Epithelial cell of prostate (primary cell): Measurements from ENCODE around the gene ICE2.
"Not testable (repeated sequence)": the region's sequence is repeated elsewhere in the genome, so short reads cannot be mapped to it uniquely, and the experiment has no call there.

Experiments
- DNase-seq: peaks from one replicate; pipeline ENCODE4 v3.0.0-alpha.2; 2011; ENCODE audit warnings: low read depth, low spot score
- H3K27ac ChIP-seq: fragments of 450-650 bp; 2 replicates; pipeline ENCODE4 v1.5.1; 2017; ENCODE audit warnings: mild to moderate bottlenecking

ICE2 gene

GRCh38 chr15:60412807-60413206, 66.1 kb downstream of the ICE2 start:
- H3K27ac ChIP-seq, result peak overlapping the region; percentile 72
- not testable (repeated sequence) for DNase-seq

- DNase-seq, result no peak
- H3K27ac ChIP-seq, result no peak overlapping the region
Observed at GRCh38 chr15:60411774-60412425, 67.0 kb downstream of the ICE2 start.

DNA sequence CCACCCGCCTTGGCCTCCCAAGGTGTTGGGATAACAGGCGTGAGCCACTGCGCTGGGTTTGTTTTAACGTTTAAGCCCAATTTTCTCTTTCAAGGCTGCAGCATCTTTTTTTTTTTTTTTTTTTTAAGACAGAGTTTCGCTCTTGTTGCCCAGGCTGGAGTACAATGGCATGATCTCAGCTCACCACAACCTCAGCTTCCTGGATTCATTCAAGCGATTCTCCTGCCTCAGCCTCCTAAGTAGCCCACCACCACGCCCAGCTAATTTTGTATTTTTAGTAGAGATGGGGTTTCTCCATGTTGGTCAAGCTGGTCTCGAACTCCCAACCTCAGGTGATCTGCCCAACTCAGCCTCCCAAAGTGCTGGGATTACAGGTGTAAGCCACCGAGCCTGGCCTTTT, 68.6 kb downstream of the ICE2 start:
- H3K27ac ChIP-seq, result peak overlapping the region; percentile 100
- DNase-seq, result not testable (repeated sequence)

DNA sequence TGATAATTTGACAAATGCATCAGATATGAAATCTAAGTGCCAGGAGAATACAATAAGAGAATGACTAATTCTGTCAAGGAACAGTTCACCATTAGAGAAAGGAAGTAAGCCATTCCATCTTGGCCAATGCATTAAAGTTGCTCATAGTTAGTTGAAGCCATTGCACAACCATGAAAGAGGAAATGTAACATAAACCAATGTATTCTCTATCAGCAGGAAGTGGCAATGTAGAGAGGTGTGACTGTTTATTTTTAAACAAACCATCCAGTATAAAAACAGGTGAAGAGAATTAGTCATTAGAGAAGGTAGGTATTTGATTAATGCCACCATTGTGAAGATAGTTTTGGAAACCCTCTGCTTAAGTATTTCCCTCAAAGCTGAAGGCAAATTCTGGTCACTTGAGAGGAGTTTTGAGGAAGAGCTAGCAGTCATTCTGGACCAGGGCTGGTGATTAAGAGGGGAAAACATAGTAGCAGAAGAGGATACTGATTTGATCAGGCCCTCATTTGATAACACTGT, 70.4 kb downstream of the ICE2 start:
- peak overlapping the region; percentile 100 for H3K27ac ChIP-seq
- peak; percentile 97 for DNase-seq

- no peak for DNase-seq
- peak overlapping the region; percentile 100 for H3K27ac ChIP-seq
Observed at GRCh38 chr15:60407415-60407805, 71.5 kb downstream of the ICE2 start.

- peak overlapping the region; percentile 100 for H3K27ac ChIP-seq
Observed at GRCh38 chr15:60406513-60407414, 72.2 kb downstream of the ICE2 start.

GRCh38 chr15:60405399-60405798, 73.5 kb downstream of the ICE2 start:
- H3K27ac ChIP-seq, result peak overlapping the region; percentile 100
- DNase-seq, result no peak

More at GRCh38 chr15:60406513-60407414, 72.2 kb downstream of the ICE2 start:
- no peak for DNase-seq

DNA sequence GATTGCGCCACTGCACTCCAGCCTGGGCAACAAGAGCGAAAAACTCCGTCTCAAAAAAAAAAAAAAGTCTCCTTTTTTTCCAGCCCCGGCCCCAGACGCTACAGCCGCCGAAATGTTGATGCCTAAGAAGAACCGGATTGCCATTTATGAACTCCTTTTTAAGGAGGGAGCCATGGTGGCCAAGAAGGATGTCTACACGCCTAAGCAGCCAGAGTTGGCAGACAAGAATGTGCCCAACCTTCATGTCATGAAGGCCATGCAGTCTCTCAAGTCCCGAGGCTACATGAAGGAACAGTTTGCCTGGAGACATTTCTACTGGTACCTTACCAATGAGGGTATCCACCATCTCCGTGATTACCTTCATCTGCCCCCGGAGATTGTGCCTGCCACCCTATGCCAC, 74.6 kb downstream of the ICE2 start:
- H3K27ac ChIP-seq, DNase-seq: not testable (repeated sequence)

DNA sequence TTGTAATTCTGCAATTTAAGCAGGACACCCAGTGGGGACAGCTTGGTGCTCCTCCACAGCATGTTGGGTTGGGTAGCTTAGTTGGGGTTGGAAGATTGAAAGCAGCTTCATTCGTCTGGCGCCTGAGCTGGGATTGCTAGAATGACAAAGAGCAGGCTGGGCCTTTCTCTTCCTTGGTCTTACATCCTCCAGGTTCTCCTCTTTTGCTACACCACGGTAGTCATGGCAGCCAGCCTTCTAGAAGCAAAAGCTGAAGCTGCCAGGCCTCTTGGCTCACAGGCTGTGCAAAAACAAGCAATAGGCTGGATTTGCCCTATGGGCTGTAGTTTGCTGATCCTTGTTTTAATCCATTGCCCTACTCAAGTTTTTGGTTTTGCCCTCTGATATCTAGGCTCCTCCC, 78.0 kb downstream of the ICE2 start:
- DNase-seq, result no peak
- H3K27ac ChIP-seq, result peak overlapping the region; percentile 100

DNA sequence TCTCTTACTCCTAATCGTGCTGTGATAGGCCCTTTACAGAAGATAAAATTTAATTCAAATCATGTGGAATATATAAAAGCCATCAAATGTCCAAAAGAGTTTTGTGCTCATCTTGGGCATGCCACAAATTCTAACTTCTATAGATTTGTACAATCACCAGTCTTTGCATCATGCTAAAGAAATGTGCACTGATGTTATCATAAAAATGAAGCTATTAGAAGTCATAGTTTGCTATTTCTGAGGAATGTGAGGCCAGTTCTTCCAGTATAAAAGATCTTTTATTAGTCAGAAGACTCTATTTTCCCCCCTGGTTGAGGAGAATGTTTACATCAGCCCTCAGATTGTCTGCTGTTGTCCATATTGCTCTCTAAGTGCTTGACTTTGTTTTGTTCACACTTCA, 79.0 kb downstream of the ICE2 start:
- DNase-seq, result no peak
- H3K27ac ChIP-seq, result peak overlapping the region; percentile 100

GRCh38 chr15:60399246-60399915, 79.6 kb downstream of the ICE2 start:
- DNase-seq, result no peak
- peak overlapping the region; percentile 100 for H3K27ac ChIP-seq

GRCh38 chr15:60397772-60398445, 81.0 kb downstream of the ICE2 start, which contains the start of gene ANXA2:
Gene ANXA2, minus strand, starts transcription at chr15:60397986. Its CDS starts 11,911 bp downstream, at chr15:60386075.
- peak; percentile 56 for DNase-seq
- H3K27ac ChIP-seq, result peak within 1 kb of the TSS; percentile 100

DNA sequence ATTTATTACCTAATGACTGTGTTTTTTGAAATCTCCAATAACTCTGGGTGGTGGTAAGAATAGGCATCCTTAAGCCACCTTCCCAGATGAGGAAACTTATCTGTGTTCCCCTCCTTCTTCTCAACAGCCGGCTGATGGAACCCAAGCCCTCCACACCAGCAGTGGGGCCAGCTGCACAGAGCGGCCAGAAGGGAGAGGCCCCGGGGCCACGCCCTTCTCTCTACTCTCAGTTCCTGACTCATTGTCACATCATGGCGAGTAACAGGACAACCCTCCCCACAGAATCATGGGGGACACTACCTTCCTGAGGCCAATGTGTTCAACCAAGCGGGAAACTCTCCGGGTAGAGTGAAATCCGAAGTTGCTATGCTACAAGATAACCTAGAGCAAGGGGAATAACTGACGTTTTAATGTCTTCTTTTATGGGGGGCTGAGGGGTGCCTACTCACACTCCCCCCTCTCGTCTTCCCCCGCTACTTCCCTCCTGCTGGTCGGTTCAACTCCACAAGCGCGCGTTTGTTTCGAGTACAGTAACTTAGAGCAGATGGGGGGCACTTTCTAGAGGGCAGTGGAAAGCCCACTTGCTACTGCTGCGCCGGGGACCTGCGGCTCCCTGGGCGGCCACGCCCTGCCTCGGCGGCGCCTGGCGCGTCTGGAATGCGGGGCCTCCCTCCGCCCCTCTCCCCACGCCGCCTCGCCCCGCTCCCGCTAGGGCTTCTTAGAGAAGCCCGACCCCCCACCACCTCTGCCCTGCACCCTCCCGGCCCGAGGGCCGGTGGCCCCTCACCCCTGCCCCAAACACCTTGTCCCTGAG, 81.8 kb downstream of the ICE2 start:
- H3K27ac ChIP-seq, result peak overlapping the region; percentile 100
- DNase-seq, result no peak

DNA sequence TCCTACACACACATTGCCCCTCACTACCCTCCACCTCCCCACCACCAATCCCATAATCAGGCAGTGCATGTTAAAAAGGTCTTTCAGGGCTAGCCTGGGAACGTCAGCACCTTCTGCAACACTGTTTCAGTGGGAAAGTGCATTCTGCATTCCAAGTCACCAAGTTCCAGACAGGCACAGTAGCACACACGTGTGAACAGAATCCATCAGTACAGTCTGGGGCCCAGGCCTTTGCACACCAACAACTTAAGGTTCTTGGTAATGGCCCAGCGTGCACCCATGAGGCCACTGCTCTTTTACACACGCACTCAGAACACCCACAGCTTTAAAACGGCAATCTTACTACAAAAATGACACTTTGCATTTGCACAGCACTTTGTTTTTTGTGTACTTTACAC, 82.4 kb downstream of the ICE2 start:
- peak overlapping the region; percentile 100 for H3K27ac ChIP-seq
- no peak for DNase-seq

- peak overlapping the region; percentile 100 for H3K27ac ChIP-seq
- no peak for DNase-seq
Observed at GRCh38 chr15:60396100-60396499, 82.8 kb downstream of the ICE2 start.

GRCh38 chr15:60395276-60396011, 83.5 kb downstream of the ICE2 start:
- no peak for DNase-seq
- H3K27ac ChIP-seq, result peak overlapping the region; percentile 100

DNA sequence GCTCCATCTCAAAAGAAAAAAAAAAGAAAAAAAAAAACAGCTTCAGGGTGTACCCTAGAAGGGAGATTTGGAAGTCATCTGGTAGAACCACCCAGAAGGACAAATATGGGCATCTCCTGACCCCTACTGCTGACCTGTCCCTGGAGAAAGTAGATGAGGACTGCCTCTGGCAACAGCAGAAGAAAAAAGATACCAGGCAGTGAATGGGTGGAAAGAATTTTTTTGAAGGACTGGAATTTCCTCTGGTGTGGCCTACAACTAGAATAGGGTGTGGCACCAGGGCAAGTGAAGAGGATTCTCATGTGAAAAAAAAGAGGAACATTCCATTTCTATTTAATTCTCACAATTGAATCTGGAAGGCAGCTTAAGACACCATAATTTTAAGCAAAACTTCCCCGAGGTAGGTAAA, 84.2 kb downstream of the ICE2 start:
- no peak for DNase-seq
- peak overlapping the region; percentile 100 for H3K27ac ChIP-seq

GRCh38 chr15:60392986-60393790, 85.8 kb downstream of the ICE2 start:
- H3K27ac ChIP-seq, result peak overlapping the region; percentile 100
- DNase-seq, result peak; percentile 98
